Measurements from ENCODE around the gene MYO3A.

The MYO3A gene

GRCh38 chr10:26015092-26015491 is 81.1 kb downstream of the MYO3A start:
- TF ChIP-seq, protein P1, sequence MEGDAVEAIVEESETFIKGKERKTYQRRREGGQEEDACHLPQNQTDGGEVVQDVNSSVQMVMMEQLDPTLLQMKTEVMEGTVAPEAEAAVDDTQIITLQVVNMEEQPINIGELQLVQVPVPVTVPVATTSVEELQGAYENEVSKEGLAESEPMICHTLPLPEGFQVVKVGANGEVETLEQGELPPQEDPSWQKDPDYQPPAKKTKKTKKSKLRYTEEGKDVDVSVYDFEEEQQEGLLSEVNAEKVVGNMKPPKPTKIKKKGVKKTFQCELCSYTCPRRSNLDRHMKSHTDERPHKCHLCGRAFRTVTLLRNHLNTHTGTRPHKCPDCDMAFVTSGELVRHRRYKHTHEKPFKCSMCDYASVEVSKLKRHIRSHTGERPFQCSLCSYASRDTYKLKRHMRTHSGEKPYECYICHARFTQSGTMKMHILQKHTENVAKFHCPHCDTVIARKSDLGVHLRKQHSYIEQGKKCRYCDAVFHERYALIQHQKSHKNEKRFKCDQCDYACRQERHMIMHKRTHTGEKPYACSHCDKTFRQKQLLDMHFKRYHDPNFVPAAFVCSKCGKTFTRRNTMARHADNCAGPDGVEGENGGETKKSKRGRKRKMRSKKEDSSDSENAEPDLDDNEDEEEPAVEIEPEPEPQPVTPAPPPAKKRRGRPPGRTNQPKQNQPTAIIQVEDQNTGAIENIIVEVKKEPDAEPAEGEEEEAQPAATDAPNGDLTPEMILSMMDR (IDR thresholded peaks at IDR 0.05; ENCODE audit: borderline replicate concordance, insufficient read depth, low read depth, low read length) = no peak
- H3K4me3 ChIP-seq (ENCODE audit: low read depth, low read length) = no peak overlapping the region

DNA sequence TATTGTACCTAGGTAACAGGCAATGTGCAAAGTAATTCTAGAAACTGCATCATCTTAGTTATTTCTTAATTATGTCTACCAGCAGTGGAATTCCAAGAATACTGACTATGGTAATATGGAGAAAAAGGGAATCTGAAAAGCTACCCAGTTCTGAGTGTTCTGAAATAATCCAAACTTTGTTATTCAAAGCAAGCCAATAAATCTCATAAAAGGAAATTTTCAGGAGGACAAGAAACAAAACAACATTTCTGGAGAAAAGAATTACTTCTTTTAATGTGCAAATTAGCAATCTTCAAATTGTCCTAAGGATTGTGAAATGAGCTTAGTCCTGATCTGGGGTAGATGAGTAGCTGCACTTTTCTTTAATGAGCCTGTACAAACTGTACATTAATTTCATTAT is 88.8 kb downstream of the MYO3A start:
- TF ChIP-seq, protein P1 (IDR thresholded peaks at IDR 0.05; ENCODE audit: borderline replicate concordance, insufficient read depth, low read depth, low read length) = no peak
- H3K4me3 ChIP-seq (ENCODE audit: low read depth, low read length) = no peak overlapping the region

GRCh38 chr10:26024303-26024702 is 90.3 kb downstream of the MYO3A start:
- TF ChIP-seq, protein P1 (IDR thresholded peaks at IDR 0.05; ENCODE audit: borderline replicate concordance, insufficient read depth, low read depth, low read length) = no peak
- H3K4me3 ChIP-seq (ENCODE audit: low read depth, low read length) = no peak overlapping the region

GRCh38 chr10:26025523-26025922 is 91.5 kb downstream of the MYO3A start:
- TF ChIP-seq, protein P1 (IDR thresholded peaks at IDR 0.05; ENCODE audit: borderline replicate concordance, insufficient read depth, low read depth, low read length) = no peak
- H3K4me3 ChIP-seq (ENCODE audit: low read depth, low read length) = no peak overlapping the region

GRCh38 chr10:26029858-26030257 is 95.8 kb downstream of the MYO3A start:
- TF ChIP-seq, protein P1 (IDR thresholded peaks at IDR 0.05; ENCODE audit: borderline replicate concordance, insufficient read depth, low read depth, low read length) = no peak
- H3K4me3 ChIP-seq (ENCODE audit: low read depth, low read length) = no peak overlapping the region

DNA sequence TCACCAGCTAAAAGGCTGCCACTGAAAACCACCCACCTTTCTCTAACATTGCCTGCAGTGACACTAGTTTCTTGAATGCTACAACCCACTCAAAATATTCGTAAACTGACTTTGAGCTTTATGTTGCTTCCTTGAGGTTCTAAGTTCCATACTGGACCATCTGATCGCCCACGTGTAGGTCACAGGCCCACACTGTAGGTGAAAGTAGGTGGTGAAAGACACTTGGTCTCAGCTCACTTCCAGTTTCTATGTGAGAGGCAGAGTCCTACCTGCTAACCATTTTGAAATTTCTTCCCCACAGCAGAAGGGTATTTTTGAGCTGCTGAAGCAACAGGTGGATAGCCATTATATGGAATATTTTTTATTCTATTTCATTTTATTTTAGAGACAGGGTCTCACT is 97.3 kb downstream of the MYO3A start:
- TF ChIP-seq, protein P1 (IDR thresholded peaks at IDR 0.05; ENCODE audit: borderline replicate concordance, insufficient read depth, low read depth, low read length) = no peak
- no peak overlapping the region for H3K4me3 ChIP-seq (ENCODE audit: low read depth, low read length)

GRCh38 chr10:26043469-26043868 is 109.4 kb downstream of the MYO3A start:
- no peak overlapping the region for H3K4me3 ChIP-seq (ENCODE audit: low read depth, low read length)
- TF ChIP-seq, protein P1 (IDR thresholded peaks at IDR 0.05; ENCODE audit: borderline replicate concordance, insufficient read depth, low read depth, low read length) = no peak
